Stimulated activated CD8-positive, alpha-beta memory T cell treated with anti-CD3 and anti-CD28 coated beads, Interleukin-15, amount 100 ng/mL, for 4 hours (primary cell): ENCODE measurements around the gene EGR1.
A peak's percentile ranks its signal among the peaks of the same experiment; 100 is the strongest.

ENCODE experiments used
- DNase-seq, 2 donors: peaks; one replicate each; pipeline ENCODE4 v3.0.0-alpha.2; 2020; ENCODE audit warnings: low read depth in 2 of 2

Gene EGR1

GRCh38 chr5:138465261-138466124, at the start of gene EGR1:
EGR1 (plus strand) TSS chr5:138465479; CDS start chr5:138465762, 283 bp downstream.
- DNase-seq, result peak; percentile 91 to 95

- DNase-seq, result no peak
Observed at GRCh38 chr5:138418444-138418843, 46.8 kb upstream of the EGR1 start.

GRCh38 chr5:138425079-138425478, 40.2 kb upstream of the EGR1 start:
- DNase-seq, result no peak

- DNase-seq, result no peak
Observed at GRCh38 chr5:138435943-138436342, 29.3 kb upstream of the EGR1 start.

GRCh38 chr5:138438003-138438723, 27.1 kb upstream of the EGR1 start:
- DNase-seq, result no peak

GRCh38 chr5:138438724-138439476, 26.4 kb upstream of the EGR1 start, which contains the start of gene REEP2:
REEP2 (plus strand) TSS chr5:138439057; CDS start chr5:138439209, 152 bp downstream.
- peak; percentile 37 to 55 for DNase-seq

- no peak for DNase-seq
Observed at GRCh38 chr5:138439477-138440158, 25.7 kb upstream of the EGR1 start.

- no peak for DNase-seq
Observed at GRCh38 chr5:138440159-138441073, 24.9 kb upstream of the EGR1 start.

GRCh38 chr5:138441221-138441620, 24.1 kb upstream of the EGR1 start:
- DNase-seq, result no peak

GRCh38 chr5:138444078-138444773, 21.1 kb upstream of the EGR1 start:
- no peak for DNase-seq

GRCh38 chr5:138444774-138445546, 20.3 kb upstream of the EGR1 start:
- no peak for DNase-seq

- DNase-seq, result no peak
Observed at GRCh38 chr5:138445547-138446271, 19.6 kb upstream of the EGR1 start.

GRCh38 chr5:138448070-138448469, 17.2 kb upstream of the EGR1 start:
- DNase-seq, result no peak

GRCh38 chr5:138448481-138449398, 16.5 kb upstream of the EGR1 start:
- DNase-seq, result no peak

GRCh38 chr5:138449501-138450239, 15.6 kb upstream of the EGR1 start:
- peak in 1 of 2 donors; percentile 50 for DNase-seq

GRCh38 chr5:138450971-138451370, 14.3 kb upstream of the EGR1 start:
- DNase-seq, result no peak

- DNase-seq, result no peak
Observed at GRCh38 chr5:138452720-138453119, 12.6 kb upstream of the EGR1 start.
